Natural killer cell (primary cell): ENCODE measurements around the gene SERGEF. TPM values are rescaled to one million over a fixed set of nuclear protein-coding genes. Genes with fewer than 3 reads are reported as not detected.

Experiments
- ATAC-seq, 3 donors: fragments of 150-1000 bp in 2 of 3; fragments of 200-7000 bp in 1 of 3; cut with Tn5 transposase; 1 replicate in 1 of 3; 2 replicates in 2 of 3; pipeline ENCODE4 v1.10.0; 2021; ENCODE audit warnings: mild to moderate bottlenecking in 2 of 3, moderate library complexity in 2 of 3
- DNase-seq, 2 donors: peaks; one replicate each; pipeline versions ENCODE4 v3.0.0 to v3.0.0-alpha.2; 2013 to 2021; ENCODE audit warnings: mixed read lengths in 1 of 2
- H3K27ac ChIP-seq: one replicate; pipeline ENCODE4 v1.5.1; 2013; ENCODE audit warnings: mild to moderate bottlenecking, low read length
- H3K27me3 ChIP-seq: one replicate; pipeline ENCODE4 v1.6.1; 2013; ENCODE audit warnings: low read length; ENCODE audit not compliant: control insufficient read depth, insufficient read depth
- H3K36me3 ChIP-seq: one replicate; pipeline ENCODE4 v1.6.1; 2013; ENCODE audit warnings: low read length; ENCODE audit not compliant: control insufficient read depth, insufficient read depth
- H3K4me1 ChIP-seq: one replicate; pipeline ENCODE4 v1.6.1; 2013; ENCODE audit warnings: low read length; ENCODE audit not compliant: control insufficient read depth, insufficient read depth
- H3K4me3 ChIP-seq: one replicate; pipeline ENCODE4 v1.5.1; 2013; ENCODE audit warnings: low read length
- H3K9me3 ChIP-seq: one replicate; pipeline ENCODE4 v1.6.1; 2013; ENCODE audit warnings: low read length; ENCODE audit not compliant: control insufficient read depth, insufficient read depth
- H3K27ac Mint-ChIP-seq, 2 donors: one replicate each; pipeline ENCODE4 v1.8.0; 2022; ENCODE audit warnings: mild to moderate bottlenecking in 2 of 2, mixed read lengths in 2 of 2, moderate library complexity in 1 of 2
- H3K27me3 Mint-ChIP-seq, 2 donors: one replicate each; pipeline ENCODE4 v1.8.0; 2022; ENCODE audit warnings: low read depth in 2 of 2, mixed read lengths in 2 of 2
- H3K36me3 Mint-ChIP-seq: one replicate; pipeline ENCODE4 v1.8.0; 2022; ENCODE audit warnings: mixed read lengths
- H3K4me1 Mint-ChIP-seq, 2 donors: one replicate each; pipeline ENCODE4 v1.8.0; 2022; ENCODE audit warnings: mixed read lengths in 2 of 2
- H3K4me3 Mint-ChIP-seq: one replicate; pipeline ENCODE4 v1.8.0; 2022; ENCODE audit warnings: mild to moderate bottlenecking, moderate library complexity, mixed read lengths
- H3K9me3 Mint-ChIP-seq, 2 donors: one replicate each; pipeline ENCODE4 v1.8.0; 2022; ENCODE audit warnings: mixed read lengths in 2 of 2
- WGBS: methylation state at CpG from one replicate; pipeline ENCODE4 v1.1.7; 2013; ENCODE audit warnings: missing lambda C conversion rate; ENCODE audit not compliant: insufficient coverage; 5-methylcytosine and 5-hydroxymethylcytosine counted together
- intact Hi-C: fragments of 100-400 bp; cut with micrococcal nuclease; formaldehyde crosslinking; loops from one replicate; pipeline ENCODE4 v1.14.2; 2022
- total RNA-seq, 4 donors: library from RNA; stranded (reverse); fragments of 120-200 nt in 1 of 4; gene quantifications; one replicate each; pipeline versions ENCODE4 v1.2.3 to v1.2.4, GENCODE V29; 2013 to 2022
- TF ChIP-seq, protein P1 (sequence below): fragments of 200-600 bp; IDR thresholded peaks from one replicate; pipeline ENCODE4 v1.8.0; 2022; ENCODE audit warnings: antibody characterized with exemption

SERGEF gene
- total RNA-seq, 3 donors from 2014 or later (not counting 1 experiment from before 2014, with no cell fraction given), result 67.5 to 78.6 (median 69.4) TPM

DNA sequence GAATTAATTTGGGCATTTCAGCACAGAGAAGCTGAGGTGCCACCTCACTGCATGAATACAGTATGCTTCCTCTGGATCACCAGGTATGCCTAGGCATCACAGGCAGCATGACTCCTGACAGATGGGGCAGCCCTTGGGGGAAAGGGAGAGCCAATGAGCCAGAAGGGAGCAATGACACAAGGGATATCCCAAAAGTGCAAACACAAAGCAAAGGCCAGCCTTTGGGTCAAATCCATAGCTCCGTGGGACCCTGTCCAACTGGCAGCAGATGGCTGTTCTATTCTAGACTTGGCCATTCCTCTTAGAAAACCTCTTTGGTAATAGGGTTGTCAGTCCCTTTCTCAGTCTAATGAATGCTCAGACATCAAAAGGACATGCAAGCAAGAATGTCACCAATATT is 73.3 kb downstream of the SERGEF start:
- peaks cover 0 to 3% of the 10 kb centered on the region in 2 donors for H3K4me1 Mint-ChIP-seq
- H3K36me3 ChIP-seq, result peaks cover 5% of the 10 kb centered on the region
- no peaks in the 10 kb centered on the region for H3K27me3 Mint-ChIP-seq
- no peak for ATAC-seq
- no peak overlapping the region for H3K27ac ChIP-seq
- peaks cover 23% of the 10 kb centered on the region for H3K36me3 Mint-ChIP-seq
- H3K4me3 ChIP-seq, result no peak overlapping the region
- TF ChIP-seq, protein P1, sequence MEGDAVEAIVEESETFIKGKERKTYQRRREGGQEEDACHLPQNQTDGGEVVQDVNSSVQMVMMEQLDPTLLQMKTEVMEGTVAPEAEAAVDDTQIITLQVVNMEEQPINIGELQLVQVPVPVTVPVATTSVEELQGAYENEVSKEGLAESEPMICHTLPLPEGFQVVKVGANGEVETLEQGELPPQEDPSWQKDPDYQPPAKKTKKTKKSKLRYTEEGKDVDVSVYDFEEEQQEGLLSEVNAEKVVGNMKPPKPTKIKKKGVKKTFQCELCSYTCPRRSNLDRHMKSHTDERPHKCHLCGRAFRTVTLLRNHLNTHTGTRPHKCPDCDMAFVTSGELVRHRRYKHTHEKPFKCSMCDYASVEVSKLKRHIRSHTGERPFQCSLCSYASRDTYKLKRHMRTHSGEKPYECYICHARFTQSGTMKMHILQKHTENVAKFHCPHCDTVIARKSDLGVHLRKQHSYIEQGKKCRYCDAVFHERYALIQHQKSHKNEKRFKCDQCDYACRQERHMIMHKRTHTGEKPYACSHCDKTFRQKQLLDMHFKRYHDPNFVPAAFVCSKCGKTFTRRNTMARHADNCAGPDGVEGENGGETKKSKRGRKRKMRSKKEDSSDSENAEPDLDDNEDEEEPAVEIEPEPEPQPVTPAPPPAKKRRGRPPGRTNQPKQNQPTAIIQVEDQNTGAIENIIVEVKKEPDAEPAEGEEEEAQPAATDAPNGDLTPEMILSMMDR, result no peak
- WGBS, result 100% methylated on average over 1 of the region's 1 CpG
- H3K9me3 Mint-ChIP-seq, result peaks cover 0 to 5% of the 10 kb centered on the region in 2 donors
- H3K27me3 ChIP-seq, result no peaks in the 10 kb centered on the region
- no peaks in the 10 kb centered on the region for H3K4me1 ChIP-seq
- no peak for DNase-seq
- peaks cover 3% of the 10 kb centered on the region for H3K9me3 ChIP-seq
- intact Hi-C loops, result no loop called here
- no peak overlapping the region for H3K27ac Mint-ChIP-seq
- H3K4me3 Mint-ChIP-seq, result no peak overlapping the region

DNA sequence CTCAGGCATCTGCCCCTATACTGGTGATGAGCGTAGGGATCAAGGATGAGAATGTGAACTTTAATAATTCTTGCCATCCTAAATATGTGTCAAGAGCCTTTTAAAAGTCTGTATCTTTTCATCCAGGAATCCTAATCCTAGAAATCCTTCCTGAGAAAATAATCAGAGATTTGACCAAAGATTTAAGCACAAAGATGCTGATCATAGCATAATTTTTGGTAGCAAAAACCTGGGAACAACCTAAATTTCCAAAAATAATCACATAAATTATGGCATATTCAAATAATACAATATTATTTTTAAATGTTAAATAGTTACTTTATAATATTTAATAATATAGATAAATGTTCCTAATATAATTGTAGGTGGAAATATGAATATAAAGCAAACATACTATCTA is 76.1 kb downstream of the SERGEF start:
- 100% methylated on average over 1 of the region's 1 CpG for WGBS
- H3K4me3 Mint-ChIP-seq, result no peak overlapping the region
- H3K27ac ChIP-seq, result no peak overlapping the region
- no peak overlapping the region for H3K4me3 ChIP-seq
- H3K36me3 ChIP-seq, result peaks cover 2% of the 10 kb centered on the region
- H3K36me3 Mint-ChIP-seq, result peaks cover 16% of the 10 kb centered on the region
- H3K4me1 Mint-ChIP-seq, result peaks cover 6 to 11% of the 10 kb centered on the region in 2 donors
- no peaks in the 10 kb centered on the region for H3K27me3 Mint-ChIP-seq
- intact Hi-C loops, result no loop called here
- H3K9me3 Mint-ChIP-seq, result peaks cover 3% of the 10 kb centered on the region in 2 donors
- peaks cover 2% of the 10 kb centered on the region for H3K9me3 ChIP-seq
- TF ChIP-seq, protein P1, result no peak
- no peak for DNase-seq
- H3K4me1 ChIP-seq, result no peaks in the 10 kb centered on the region
- H3K27me3 ChIP-seq, result no peaks in the 10 kb centered on the region
- no peak for ATAC-seq
- no peak overlapping the region for H3K27ac Mint-ChIP-seq

DNA sequence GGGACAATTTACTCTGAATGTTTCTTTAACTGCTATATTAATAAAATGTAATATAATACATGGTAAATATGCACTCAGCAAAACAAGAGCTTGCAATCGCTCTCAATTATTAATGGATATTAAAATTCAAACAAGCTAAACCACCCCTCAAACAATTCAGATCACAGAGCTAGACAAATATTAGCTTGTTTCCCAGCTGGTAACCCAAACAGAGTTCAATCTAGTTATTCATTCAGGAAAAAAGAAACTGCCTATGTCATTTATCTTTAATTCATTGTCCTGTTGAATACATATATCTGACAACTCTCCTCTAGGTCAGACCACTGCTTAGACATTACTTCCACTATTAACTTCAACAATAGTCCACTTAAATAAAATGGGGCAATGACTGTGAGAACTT is 78.7 kb downstream of the SERGEF start:
- Histone ChIP-seq H3K4me1 (no peaks in the 10 kb centered on the region), H3K27ac (no peak overlapping the region), H3K9me3 (peaks cover 2% of the 10 kb centered on the region), H3K27me3 (no peaks in the 10 kb centered on the region), H3K36me3 (no peaks in the 10 kb centered on the region), H3K4me3 (no peak overlapping the region)
- peaks cover 3% of the 10 kb centered on the region in 2 donors for H3K9me3 Mint-ChIP-seq
- 100% methylated on average over 1 of the region's 1 CpG for WGBS
- no peaks in the 10 kb centered on the region for H3K27me3 Mint-ChIP-seq
- no peak for ATAC-seq
- H3K27ac Mint-ChIP-seq, result no peak overlapping the region
- TF ChIP-seq, protein P1, result no peak
- intact Hi-C loops, result no loop called here
- peaks cover 9 to 19% of the 10 kb centered on the region in 2 donors for H3K4me1 Mint-ChIP-seq
- no peak for DNase-seq
- no peak overlapping the region for H3K4me3 Mint-ChIP-seq
- peaks cover 15% of the 10 kb centered on the region for H3K36me3 Mint-ChIP-seq

DNA sequence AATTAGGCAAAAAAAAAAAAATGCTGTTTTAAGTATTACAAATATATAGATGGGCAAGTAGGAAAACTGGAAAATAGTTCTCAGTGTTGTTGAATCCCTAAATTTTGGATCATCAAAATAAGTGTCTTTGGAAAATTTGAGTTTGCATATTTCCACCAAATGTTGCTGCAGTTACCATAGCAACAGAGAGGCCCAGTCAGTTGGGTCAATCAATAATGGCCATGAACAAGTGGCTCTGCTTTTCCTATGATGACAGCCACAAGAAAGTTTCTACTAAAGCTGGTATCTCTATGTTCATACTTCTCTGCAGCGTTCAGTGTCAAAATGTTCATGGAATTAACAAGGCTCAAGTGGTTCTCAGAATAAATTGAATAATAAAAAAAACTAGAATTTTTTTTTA is 79.1 kb downstream of the SERGEF start:
- H3K27me3 ChIP-seq, result no peaks in the 10 kb centered on the region
- peaks cover 2% of the 10 kb centered on the region for H3K9me3 ChIP-seq
- WGBS, result 100% methylated on average over 1 of the region's 1 CpG
- no peak overlapping the region for H3K4me3 Mint-ChIP-seq
- ATAC-seq (no peak), DNase-seq (no peak)
- no peak overlapping the region for H3K27ac ChIP-seq
- H3K36me3 Mint-ChIP-seq, result peaks cover 15% of the 10 kb centered on the region
- peaks cover 9 to 19% of the 10 kb centered on the region in 2 donors for H3K4me1 Mint-ChIP-seq
- no peaks in the 10 kb centered on the region for H3K4me1 ChIP-seq
- no peaks in the 10 kb centered on the region for H3K36me3 ChIP-seq
- H3K9me3 Mint-ChIP-seq, result peaks cover 3% of the 10 kb centered on the region in 2 donors
- no peak overlapping the region for H3K4me3 ChIP-seq
- intact Hi-C loops, result no loop called here
- no peak overlapping the region for H3K27ac Mint-ChIP-seq
- H3K27me3 Mint-ChIP-seq, result no peaks in the 10 kb centered on the region
- TF ChIP-seq, protein P1, result no peak
